ENCODE results near the gene TDRD12.

GRCh38 chr19:32837531-32837930 lies 118.0 kb downstream of the TDRD12 start:
- TF ChIP-seq EZH2 (IDR thresholded peaks at IDR 0.05; ENCODE audit: low read length) (no peak), CTCF (optimal IDR thresholded peaks at IDR 0.05 in 1 of 3, IDR thresholded peaks at IDR 0.05 in 1 of 3, conservative IDR thresholded peaks at IDR 0.05 in 1 of 3; ENCODE audit: extremely low read depth in 1 of 3, insufficient read depth in 2 of 3, low read length in 3 of 3) (no peak)
